Measurements from ENCODE around the gene RBCK1.

GRCh38 chr20:434661-435419 lies 26.7 kb downstream of the RBCK1 start:
- no peak for TF ChIP-seq TCF4 (CRISPR knock-in tag; IDR thresholded peaks at IDR 0.05; ENCODE audit: borderline replicate concordance)
- no peak for TF ChIP-seq TOX (CRISPR knock-in tag; IDR thresholded peaks at IDR 0.05; ENCODE audit: borderline replicate concordance)

All from SK-N-SH treated with all-trans-retinoic acid at 6 μM for 48 hours (cell line).